Measurements from ENCODE around the gene ZNF778.

The ZNF778 gene

DNA sequence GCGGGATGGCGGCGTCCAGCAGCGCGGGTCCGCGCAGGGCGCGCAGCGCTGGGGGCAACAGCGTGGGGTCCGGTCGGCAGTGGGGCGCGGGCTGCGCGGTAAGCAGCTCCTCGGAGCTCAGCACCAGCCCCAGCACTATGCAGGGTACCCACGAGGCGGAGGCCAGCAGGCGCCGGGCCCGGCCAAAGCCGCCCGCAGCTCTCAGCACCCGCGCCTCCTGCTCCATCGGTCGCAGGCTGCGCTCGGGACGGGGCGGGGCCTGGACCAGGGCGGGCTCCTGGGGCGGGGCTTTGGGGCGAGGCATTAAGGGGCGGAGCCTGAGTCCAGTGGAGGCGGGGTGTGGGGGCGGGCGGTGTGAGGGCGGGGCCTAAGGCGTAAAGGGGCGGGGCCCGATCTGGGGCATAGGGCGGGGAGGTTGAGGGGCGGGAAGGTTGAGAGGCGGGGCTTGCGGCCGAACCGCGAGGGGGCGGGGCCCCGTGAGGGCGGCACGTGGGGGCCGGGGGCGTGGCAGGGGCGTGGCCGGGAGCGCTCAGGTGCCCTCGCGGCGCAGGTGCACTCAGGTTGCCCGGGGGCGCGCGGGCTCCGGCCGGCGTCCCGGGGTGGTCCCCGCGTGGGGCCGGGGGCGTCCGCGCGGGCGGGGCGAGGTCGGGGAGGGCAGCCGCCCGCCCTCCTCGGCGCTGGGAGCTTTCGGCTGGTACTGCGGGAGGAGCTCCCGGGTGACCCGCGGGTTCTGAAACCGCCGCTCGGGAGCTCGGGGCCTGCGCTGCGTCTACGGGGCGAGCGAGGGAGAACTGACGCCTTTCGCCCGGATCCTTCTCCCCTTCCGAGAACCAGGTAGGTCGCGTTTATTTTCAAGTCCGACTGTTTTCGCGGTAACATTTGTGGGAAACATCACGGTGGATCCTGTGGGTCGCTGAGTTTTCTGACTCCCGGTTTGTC, 15.8 kb upstream of the ZNF778 start:
- no peak for TF ChIP-seq EZH2phosphoT487 (IDR thresholded peaks at IDR 0.05; ENCODE audit: borderline replicate concordance)
- TF ChIP-seq, protein P1, sequence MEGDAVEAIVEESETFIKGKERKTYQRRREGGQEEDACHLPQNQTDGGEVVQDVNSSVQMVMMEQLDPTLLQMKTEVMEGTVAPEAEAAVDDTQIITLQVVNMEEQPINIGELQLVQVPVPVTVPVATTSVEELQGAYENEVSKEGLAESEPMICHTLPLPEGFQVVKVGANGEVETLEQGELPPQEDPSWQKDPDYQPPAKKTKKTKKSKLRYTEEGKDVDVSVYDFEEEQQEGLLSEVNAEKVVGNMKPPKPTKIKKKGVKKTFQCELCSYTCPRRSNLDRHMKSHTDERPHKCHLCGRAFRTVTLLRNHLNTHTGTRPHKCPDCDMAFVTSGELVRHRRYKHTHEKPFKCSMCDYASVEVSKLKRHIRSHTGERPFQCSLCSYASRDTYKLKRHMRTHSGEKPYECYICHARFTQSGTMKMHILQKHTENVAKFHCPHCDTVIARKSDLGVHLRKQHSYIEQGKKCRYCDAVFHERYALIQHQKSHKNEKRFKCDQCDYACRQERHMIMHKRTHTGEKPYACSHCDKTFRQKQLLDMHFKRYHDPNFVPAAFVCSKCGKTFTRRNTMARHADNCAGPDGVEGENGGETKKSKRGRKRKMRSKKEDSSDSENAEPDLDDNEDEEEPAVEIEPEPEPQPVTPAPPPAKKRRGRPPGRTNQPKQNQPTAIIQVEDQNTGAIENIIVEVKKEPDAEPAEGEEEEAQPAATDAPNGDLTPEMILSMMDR (conservative IDR thresholded peaks at IDR 0.05; ENCODE audit: low read length), result no peak
- Histone ChIP-seq H3F3A (ENCODE audit: low read depth) (no peaks in the 10 kb centered on the region), H3K27me3 (ENCODE audit: insufficient read depth, low read length, poor library complexity, severe bottlenecking) (no peaks in the 10 kb centered on the region), H3K4me1 (ENCODE audit: insufficient read depth, low read length, poor library complexity, severe bottlenecking) (no peaks in the 10 kb centered on the region), H3K9ac (ENCODE audit: low read depth, low read length, poor library complexity, severe bottlenecking) (no peak overlapping the region), H3K9me2 (replicated peaks; ENCODE audit: low read depth, low read length) (no peaks in the 10 kb centered on the region), H3K79me2 (ENCODE audit: insufficient read depth, low read length) (no peaks in the 10 kb centered on the region), H4K20me1 (ENCODE audit: insufficient read depth, low read length, poor library complexity, severe bottlenecking) (no peaks in the 10 kb centered on the region), H2AFZ (ENCODE audit: low read length) (no peak overlapping the region), H3K4me3 (ENCODE audit: low read length, poor library complexity, severe bottlenecking) (no peak overlapping the region), H3K9me3 (ENCODE audit: insufficient read depth, low read depth, low read length) (no peaks in the 10 kb centered on the region), H3K4me2 (ENCODE audit: low read depth, low read length, poor library complexity, severe bottlenecking) (no peak overlapping the region), H3K36me3 (ENCODE audit: insufficient read depth, low read length) (no peaks in the 10 kb centered on the region)

DNA sequence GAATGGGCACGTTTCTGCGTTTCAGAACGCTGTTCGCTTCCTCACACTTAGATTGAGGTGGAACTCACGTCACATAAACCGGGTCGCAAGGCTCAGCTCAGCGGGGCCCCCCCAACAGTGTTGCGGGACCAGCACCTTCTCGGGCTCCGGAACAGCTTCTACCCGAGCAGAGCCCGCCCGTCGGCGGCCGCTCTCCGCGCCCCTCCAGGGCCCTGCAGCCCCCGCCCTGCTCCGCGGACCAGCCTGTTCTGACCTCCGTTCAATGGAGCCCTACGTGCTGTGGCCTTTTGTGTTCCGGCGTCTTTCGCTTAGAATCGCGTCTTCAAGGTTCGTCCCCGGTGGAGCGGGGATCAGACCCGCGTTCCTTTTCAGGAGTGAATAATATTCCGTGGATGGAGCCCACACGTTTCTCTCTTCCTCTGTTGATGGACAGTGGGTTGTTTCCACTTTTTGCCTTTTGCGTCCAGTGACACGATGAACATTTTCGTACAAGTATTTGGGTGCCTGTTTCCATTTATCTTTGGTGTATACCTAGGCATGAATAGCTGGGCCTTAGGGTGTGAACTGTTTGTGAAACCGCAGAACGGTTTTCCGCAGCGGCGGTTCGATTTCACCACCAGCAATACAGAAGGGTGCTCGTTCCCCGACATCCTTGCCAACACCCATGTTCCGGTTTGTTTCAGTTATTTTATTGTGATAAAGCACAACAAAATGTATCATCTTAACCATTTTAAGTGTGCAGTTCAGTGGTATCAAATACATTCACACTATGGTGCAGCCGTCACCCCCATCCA, 14.9 kb upstream of the ZNF778 start:
- Histone ChIP-seq H3F3A (ENCODE audit: low read depth) (no peaks in the 10 kb centered on the region), H3K4me3 (ENCODE audit: low read length, poor library complexity, severe bottlenecking) (no peak overlapping the region), H4K20me1 (ENCODE audit: insufficient read depth, low read length, poor library complexity, severe bottlenecking) (no peaks in the 10 kb centered on the region), H3K79me2 (ENCODE audit: insufficient read depth, low read length) (no peaks in the 10 kb centered on the region), H3K4me2 (ENCODE audit: low read depth, low read length, poor library complexity, severe bottlenecking) (no peak overlapping the region), H2AFZ (ENCODE audit: low read length) (no peak overlapping the region), H3K4me1 (ENCODE audit: insufficient read depth, low read length, poor library complexity, severe bottlenecking) (no peaks in the 10 kb centered on the region), H3K9me3 (ENCODE audit: insufficient read depth, low read depth, low read length) (no peaks in the 10 kb centered on the region), H3K36me3 (ENCODE audit: insufficient read depth, low read length) (no peaks in the 10 kb centered on the region), H3K9ac (ENCODE audit: low read depth, low read length, poor library complexity, severe bottlenecking) (no peak overlapping the region), H3K9me2 (replicated peaks; ENCODE audit: low read depth, low read length) (no peaks in the 10 kb centered on the region), H3K27me3 (ENCODE audit: insufficient read depth, low read length, poor library complexity, severe bottlenecking) (no peaks in the 10 kb centered on the region)
- TF ChIP-seq, protein P1 (conservative IDR thresholded peaks at IDR 0.05; ENCODE audit: low read length), result no peak
- TF ChIP-seq EZH2phosphoT487 (IDR thresholded peaks at IDR 0.05; ENCODE audit: borderline replicate concordance), result no peak

DNA sequence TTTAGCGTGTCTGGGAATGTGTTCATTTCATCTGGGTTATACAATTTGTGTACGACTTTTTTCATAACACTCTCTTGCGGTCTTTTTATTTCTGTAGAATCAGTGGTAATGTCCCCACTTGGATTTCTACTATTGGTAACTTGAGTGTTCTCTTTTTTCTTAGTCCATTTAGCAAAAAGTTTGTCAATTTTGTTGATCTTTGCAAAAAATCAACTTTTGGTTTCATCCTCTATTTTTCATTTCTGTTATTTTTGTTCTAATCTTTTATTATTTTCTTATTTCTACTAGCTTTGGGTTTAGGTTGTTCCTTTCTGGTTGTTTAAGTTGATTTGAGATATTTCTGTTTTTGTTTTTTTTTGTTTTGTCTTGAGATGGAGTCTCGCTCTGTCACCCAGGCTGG, 9.5 kb upstream of the ZNF778 start:
- H3K9me2 ChIP-seq (replicated peaks; ENCODE audit: low read depth, low read length), result no peaks in the 10 kb centered on the region
- no peaks in the 10 kb centered on the region for H3K27me3 ChIP-seq (ENCODE audit: insufficient read depth, low read length, poor library complexity, severe bottlenecking)
- no peak overlapping the region for H3K4me3 ChIP-seq (ENCODE audit: low read length, poor library complexity, severe bottlenecking)
- H3K4me2 ChIP-seq (ENCODE audit: low read depth, low read length, poor library complexity, severe bottlenecking), result no peak overlapping the region
- no peaks in the 10 kb centered on the region for H4K20me1 ChIP-seq (ENCODE audit: insufficient read depth, low read length, poor library complexity, severe bottlenecking)
- no peaks in the 10 kb centered on the region for H3K36me3 ChIP-seq (ENCODE audit: insufficient read depth, low read length)
- H3K9me3 ChIP-seq (ENCODE audit: insufficient read depth, low read depth, low read length), result no peaks in the 10 kb centered on the region
- H3K9ac ChIP-seq (ENCODE audit: low read depth, low read length, poor library complexity, severe bottlenecking), result no peak overlapping the region
- H3K4me1 ChIP-seq (ENCODE audit: insufficient read depth, low read length, poor library complexity, severe bottlenecking), result no peaks in the 10 kb centered on the region
- no peaks in the 10 kb centered on the region for H3K79me2 ChIP-seq (ENCODE audit: insufficient read depth, low read length)
- no peak overlapping the region for H2AFZ ChIP-seq (ENCODE audit: low read length)
- TF ChIP-seq, protein P1 (conservative IDR thresholded peaks at IDR 0.05; ENCODE audit: low read length), result no peak
- no peak for TF ChIP-seq EZH2phosphoT487 (IDR thresholded peaks at IDR 0.05; ENCODE audit: borderline replicate concordance)
- no peaks in the 10 kb centered on the region for H3F3A ChIP-seq (ENCODE audit: low read depth)
